H1 (cell line): ENCODE data around the gene DAPK2. TPM values are rescaled to one million over a fixed set of nuclear protein-coding genes. Genes with fewer than 3 reads are reported as not detected.

Experiments
- CHD7 ChIP-seq: fragments of 300-600 bp; sonication (generic); IDR thresholded peaks from 2 replicates; pipeline ENCODE4 v1.7.1; 2012; ENCODE audit warnings: low read length, moderate library complexity, mild to moderate bottlenecking, inconsistent platforms; ENCODE audit not compliant: insufficient replicate concordance
- KDM1A ChIP-seq: fragments of 200-600, 300-600 bp; sonication (generic); IDR thresholded peaks from 2 replicates; pipeline ENCODE4 v1.7.1; 2016; ENCODE audit warnings: mild to moderate bottlenecking, low read length, borderline replicate concordance
- NANOG ChIP-seq: IDR thresholded peaks from 2 replicates; pipeline ENCODE4 v1.6.1; 2011; ENCODE audit warnings: low read length, low read depth, mild to moderate bottlenecking, inconsistent platforms; ENCODE audit not compliant: insufficient read depth, poor library complexity, severe bottlenecking
- SIN3A ChIP-seq, 2 experiments: IDR thresholded peaks in 1 of 2; conservative IDR thresholded peaks in 1 of 2; 2 replicates each; pipeline ENCODE4 v1.6.1; 2011 to 2012; ENCODE audit warnings: low read length in 2 of 2, improper control_type of control experiment in 1 of 2, low read depth in 1 of 2, mild to moderate bottlenecking in 1 of 2
- polyA plus RNA-seq, 7 experiments: library from polyadenylated mRNA; depleted of rRNA in 3 of 7; stranded (reverse) in 5 of 7; unstranded in 2 of 7; fragments of >200 nt in 5 of 7; fragments of 200-250 nt in 2 of 7; gene quantifications; 1 replicate in 5 of 7; 2 replicates in 1 of 7; 4 replicates in 1 of 7; pipeline versions ENCODE4 v1.2.1 to v1.2.3, GENCODE V29; 2011 to 2013; ENCODE audit warnings: missing spikeins in 2 of 7, mixed read lengths in 2 of 7
- total RNA-seq: library from RNA; stranded (reverse); fragmentation: NEBNext Ultra II Directional; extraction: Animal tissue kit (Norgen Biotek cat#: 25700); gene quantifications from 2 replicates; pipeline ENCODE4 v1.2.1, GENCODE V29; 2021

The DAPK2 gene
- total and polyA plus RNA-seq, 2 of the 8 experiments (the other 6 are each of a cell fraction or from before 2014, with no cell fraction given): 1.8 to 2.9 TPM

GRCh38 chr15:63982381-63982854 lies 63.9 kb downstream of the DAPK2 start (continued):
- TF ChIP-seq CHD7 (no peak), KDM1A (no peak), NANOG (no peak), SIN3A (conservative IDR thresholded peaks at IDR 0.05 in 1 of 2, IDR thresholded peaks at IDR 0.05 in 1 of 2; ENCODE audit: low read depth in 1 of 2, low read length in 2 of 2) (no peak)
